Endodermal cell (in vitro differentiated cells): ENCODE results near the gene MBTPS2. TPM values are rescaled to one million over a fixed set of nuclear protein-coding genes. Genes with fewer than 3 reads are reported as not detected.
"Not testable (repeated sequence)": the region's sequence is repeated elsewhere in the genome, so short reads cannot be mapped to it uniquely, and the experiment has no call there.

Experiments
- DNase-seq: peaks from one replicate; pipeline ENCODE4 v3.0.0-alpha.2; 2017
- H3K27ac ChIP-seq: 2 replicates; pipeline ENCODE4 v1.5.1; 2013; ENCODE audit warnings: mild to moderate bottlenecking, low read depth, low read length, moderate library complexity
- H3K27me3 ChIP-seq: 2 replicates; pipeline ENCODE4 v1.6.1; 2013; ENCODE audit warnings: mild to moderate bottlenecking, low read length, moderate library complexity; ENCODE audit not compliant: insufficient read depth, control insufficient read depth, poor library complexity, severe bottlenecking
- H3K36me3 ChIP-seq: 2 replicates; pipeline ENCODE4 v1.7.0; 2013; ENCODE audit warnings: mild to moderate bottlenecking, low read length, moderate library complexity; ENCODE audit not compliant: control insufficient read depth, insufficient read depth
- H3K4me1 ChIP-seq: one replicate; pipeline ENCODE4 v1.7.0; 2013; ENCODE audit warnings: low read length; ENCODE audit not compliant: control insufficient read depth, insufficient read depth
- H3K4me3 ChIP-seq: 2 replicates; pipeline ENCODE4 v1.5.1; 2013; ENCODE audit warnings: mild to moderate bottlenecking, low read length, moderate library complexity
- H3K9ac ChIP-seq: 2 replicates; pipeline ENCODE4 v1.6.1; 2013; ENCODE audit warnings: mild to moderate bottlenecking, low read length, moderate library complexity; ENCODE audit not compliant: poor library complexity, severe bottlenecking; ENCODE audit errors: extremely low read depth
- H3K9me3 ChIP-seq: 2 replicates; pipeline ENCODE4 v1.6.1; 2013; ENCODE audit warnings: mild to moderate bottlenecking, low read length, moderate library complexity; ENCODE audit not compliant: control insufficient read depth
- H3K27ac Mint-ChIP-seq: 2 replicates; pipeline ENCODE4 v1.8.0; 2020; ENCODE audit warnings: mixed read lengths
- H3K27me3 Mint-ChIP-seq: 2 replicates; pipeline ENCODE4 v1.8.0; 2021; ENCODE audit warnings: mild to moderate bottlenecking, mixed read lengths; ENCODE audit not compliant: insufficient read depth
- H3K36me3 Mint-ChIP-seq: 2 replicates; pipeline ENCODE4 v1.8.0; 2020; ENCODE audit warnings: low read depth, mixed read lengths
- H3K4me1 Mint-ChIP-seq: 2 replicates; pipeline ENCODE4 v1.8.0; 2020; ENCODE audit warnings: mixed read lengths
- H3K4me3 Mint-ChIP-seq: 2 replicates; pipeline ENCODE4 v1.8.0; 2020; ENCODE audit warnings: mild to moderate bottlenecking, moderate library complexity, mixed read lengths
- H3K9me3 Mint-ChIP-seq: 2 replicates; pipeline ENCODE4 v1.8.0; 2020; ENCODE audit warnings: mild to moderate bottlenecking, mixed read lengths
- WGBS, 2 experiments: methylation state at CpG; one replicate each; pipeline versions ENCODE4 v1.1.5 to v1.1.7; 2013; ENCODE audit warnings: missing lambda C conversion rate in 2 of 2, mixed read lengths in 1 of 2; ENCODE audit not compliant: insufficient coverage in 1 of 2, insufficient read length in 1 of 2; 5-methylcytosine and 5-hydroxymethylcytosine counted together
- total RNA-seq, 2 donors: library from RNA; stranded (reverse); fragmentation: NEBNext Ultra II Directional in 1 of 2; extraction: Animal tissue kit (Norgen Biotek cat#: 25700) in 1 of 2; gene quantifications; 2 replicates in 1 of 2; 3 replicates in 1 of 2; pipeline ENCODE4 v1.2.1, GENCODE V29; 2021
- TF ChIP-seq, protein P1 (sequence below): fragments of 200-600 bp; sonication (generic); conservative IDR thresholded peaks from 2 replicates; pipeline ENCODE4 v1.5.0; 2021; ENCODE audit warnings: antibody characterized with exemption, mild to moderate bottlenecking

MBTPS2 gene
- total RNA-seq, 2 donors from 2014 or later: 12.6 to 13.6 TPM

DNA sequence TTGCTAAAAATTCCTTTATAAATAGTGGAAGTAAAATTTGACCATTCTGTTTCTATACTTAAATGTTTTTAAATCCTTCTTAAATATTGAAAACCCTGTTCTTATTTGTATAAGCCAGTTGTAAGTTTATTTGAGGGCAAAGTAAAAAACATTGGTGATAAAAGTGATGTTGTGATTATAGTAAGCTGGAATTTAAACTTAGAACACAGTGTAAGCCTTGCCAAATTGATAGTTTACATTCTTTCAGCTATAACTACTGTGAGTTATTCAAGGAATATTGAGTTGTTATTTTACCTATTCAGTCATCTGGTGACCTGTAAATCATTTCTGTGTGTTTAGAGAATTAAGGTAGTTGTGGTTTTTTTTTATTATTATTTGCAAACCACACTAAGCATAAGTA lies 26.0 kb downstream of the MBTPS2 start:
- Histone ChIP-seq H3K9ac (no peak overlapping the region), H3K27ac (no peak overlapping the region), H3K4me1 (no peaks in the 10 kb centered on the region), H3K4me3 (no peak overlapping the region), H3K9me3 (no peaks in the 10 kb centered on the region), H3K27me3 (no peaks in the 10 kb centered on the region), H3K36me3 (no peaks in the 10 kb centered on the region)
- no peaks in the 10 kb centered on the region for H3K27me3 Mint-ChIP-seq
- H3K4me1 Mint-ChIP-seq: peaks cover 5% of the 10 kb centered on the region
- no peaks in the 10 kb centered on the region for H3K9me3 Mint-ChIP-seq
- DNase-seq: no peak
- TF ChIP-seq, protein P1, sequence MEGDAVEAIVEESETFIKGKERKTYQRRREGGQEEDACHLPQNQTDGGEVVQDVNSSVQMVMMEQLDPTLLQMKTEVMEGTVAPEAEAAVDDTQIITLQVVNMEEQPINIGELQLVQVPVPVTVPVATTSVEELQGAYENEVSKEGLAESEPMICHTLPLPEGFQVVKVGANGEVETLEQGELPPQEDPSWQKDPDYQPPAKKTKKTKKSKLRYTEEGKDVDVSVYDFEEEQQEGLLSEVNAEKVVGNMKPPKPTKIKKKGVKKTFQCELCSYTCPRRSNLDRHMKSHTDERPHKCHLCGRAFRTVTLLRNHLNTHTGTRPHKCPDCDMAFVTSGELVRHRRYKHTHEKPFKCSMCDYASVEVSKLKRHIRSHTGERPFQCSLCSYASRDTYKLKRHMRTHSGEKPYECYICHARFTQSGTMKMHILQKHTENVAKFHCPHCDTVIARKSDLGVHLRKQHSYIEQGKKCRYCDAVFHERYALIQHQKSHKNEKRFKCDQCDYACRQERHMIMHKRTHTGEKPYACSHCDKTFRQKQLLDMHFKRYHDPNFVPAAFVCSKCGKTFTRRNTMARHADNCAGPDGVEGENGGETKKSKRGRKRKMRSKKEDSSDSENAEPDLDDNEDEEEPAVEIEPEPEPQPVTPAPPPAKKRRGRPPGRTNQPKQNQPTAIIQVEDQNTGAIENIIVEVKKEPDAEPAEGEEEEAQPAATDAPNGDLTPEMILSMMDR: no peak
- H3K4me3 Mint-ChIP-seq: no peak overlapping the region
- H3K27ac Mint-ChIP-seq: no peak overlapping the region
- H3K36me3 Mint-ChIP-seq: no peaks in the 10 kb centered on the region

DNA sequence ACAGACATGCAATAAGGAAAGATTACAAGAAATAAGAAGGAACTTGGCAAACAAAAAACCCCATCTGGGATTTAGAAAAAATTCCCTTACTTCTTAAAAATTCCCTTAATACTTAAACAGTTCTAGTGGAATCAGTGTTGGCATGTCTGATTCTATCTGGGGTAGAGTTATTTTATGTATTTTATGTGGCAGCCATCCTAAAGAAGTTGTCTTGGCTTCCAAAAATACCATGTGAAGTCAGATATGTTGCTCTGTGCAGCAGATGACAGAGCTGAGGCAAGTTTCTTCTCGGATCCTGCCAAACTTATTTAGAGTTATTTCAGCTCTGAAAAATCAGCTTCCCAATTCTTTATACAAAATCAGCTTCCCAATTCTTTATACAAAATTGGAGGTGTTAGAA lies 31.1 kb downstream of the MBTPS2 start:
- 100% methylated on average over 1 of the region's 1 CpG; no CpG with 5 or more reads in 1 of the 2 experiments for WGBS, 2 experiments
- no peaks in the 10 kb centered on the region for H3K27me3 Mint-ChIP-seq
- no peak overlapping the region for H3K4me3 Mint-ChIP-seq
- Histone ChIP-seq H3K4me3 (no peak overlapping the region), H3K27me3 (no peaks in the 10 kb centered on the region), H3K9me3 (no peaks in the 10 kb centered on the region), H3K9ac (no peak overlapping the region), H3K4me1 (no peaks in the 10 kb centered on the region), H3K27ac (no peak overlapping the region), H3K36me3 (no peaks in the 10 kb centered on the region)
- H3K4me1 Mint-ChIP-seq: no peaks in the 10 kb centered on the region
- no peak overlapping the region for H3K27ac Mint-ChIP-seq
- no peaks in the 10 kb centered on the region for H3K36me3 Mint-ChIP-seq
- TF ChIP-seq, protein P1: no peak
- no peak for DNase-seq
- H3K9me3 Mint-ChIP-seq: no peaks in the 10 kb centered on the region

DNA sequence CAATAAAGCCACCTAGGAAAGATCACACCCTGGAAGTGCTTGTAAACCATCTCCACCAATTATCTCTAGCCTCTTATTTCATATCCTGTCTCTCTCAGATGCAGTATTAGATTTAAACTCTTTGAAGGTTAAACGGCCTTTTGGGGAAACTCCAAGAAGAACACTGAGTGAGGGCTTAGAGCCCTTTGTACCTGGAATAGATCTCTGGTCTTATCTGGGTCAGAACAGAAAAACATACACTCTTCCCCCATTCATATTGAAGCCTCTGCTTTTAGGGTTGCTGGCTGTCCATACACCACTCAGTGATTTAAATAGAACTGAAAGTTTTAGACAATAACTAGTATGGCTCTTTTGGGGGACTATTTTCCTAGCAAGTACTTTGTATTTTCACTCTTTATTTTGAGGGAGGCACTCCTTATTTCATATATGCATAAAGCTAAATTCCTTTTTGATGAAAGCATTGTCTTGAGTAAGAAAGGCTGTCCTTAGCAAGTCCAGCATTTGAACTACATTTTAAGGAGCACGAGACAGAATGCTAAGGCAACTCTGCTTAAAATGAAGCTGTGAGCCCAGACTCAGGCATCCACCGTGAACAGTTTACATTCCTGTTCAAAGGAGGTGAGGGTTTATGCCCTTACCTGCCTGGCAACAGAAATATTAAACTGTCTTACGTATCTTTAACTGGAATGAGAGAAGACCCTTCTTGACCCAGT lies 33.8 kb downstream of the MBTPS2 start:
- H3K36me3 ChIP-seq: no peaks in the 10 kb centered on the region
- no peaks in the 10 kb centered on the region for H3K4me1 Mint-ChIP-seq
- H3K4me1 ChIP-seq: no peaks in the 10 kb centered on the region
- no peaks in the 10 kb centered on the region for H3K9me3 ChIP-seq
- H3K4me3 Mint-ChIP-seq: no peak overlapping the region
- H3K27ac Mint-ChIP-seq: no peak overlapping the region
- WGBS, 2 experiments: 86 to 100% methylated on average over 1 to 4 of the region's 4 CpGs
- TF ChIP-seq, protein P1: no peak
- no peak overlapping the region for H3K9ac ChIP-seq
- H3K4me3 ChIP-seq: no peak overlapping the region
- H3K9me3 Mint-ChIP-seq: no peaks in the 10 kb centered on the region
- no peak for DNase-seq
- H3K27me3 Mint-ChIP-seq: no peaks in the 10 kb centered on the region
- H3K27me3 ChIP-seq: no peaks in the 10 kb centered on the region
- H3K36me3 Mint-ChIP-seq: no peaks in the 10 kb centered on the region
- H3K27ac ChIP-seq: no peak overlapping the region

DNA sequence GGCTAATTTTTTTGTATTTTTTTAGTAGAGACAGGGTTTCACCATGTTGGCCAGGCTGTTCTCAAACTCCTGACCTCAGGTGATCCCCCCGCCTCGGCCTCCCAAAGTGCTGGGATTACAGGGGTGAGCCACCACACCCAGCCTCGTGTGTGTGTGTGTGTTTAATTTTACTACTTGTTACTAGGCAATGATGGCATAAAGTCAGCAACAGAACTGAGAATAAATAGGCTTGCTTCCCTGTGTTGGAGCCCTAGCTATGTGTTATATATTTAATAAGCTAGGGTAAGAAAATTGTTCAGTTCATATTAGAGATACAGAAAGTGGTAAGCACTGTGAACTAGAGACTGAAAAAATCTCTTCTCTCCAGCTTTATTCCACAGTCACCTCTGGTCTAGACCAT lies 34.8 kb downstream of the MBTPS2 start:
- not testable (repeated sequence) for H3K4me3 Mint-ChIP-seq, H3K27ac Mint-ChIP-seq, H3K27me3 ChIP-seq, H3K36me3 ChIP-seq, H3K4me1 Mint-ChIP-seq, H3K9me3 ChIP-seq, H3K4me1 ChIP-seq, H3K27ac ChIP-seq, H3K27me3 Mint-ChIP-seq, H3K9ac ChIP-seq, H3K9me3 Mint-ChIP-seq, DNase-seq, H3K4me3 ChIP-seq, H3K36me3 Mint-ChIP-seq
- 93% methylated on average over 3 of the region's 3 CpGs; no CpG with 5 or more reads in 1 of the 2 experiments for WGBS, 2 experiments
